HG02798 (cell line): ENCODE data around the gene SLC9A8.
"Not testable (repeated sequence)": the region's sequence is repeated elsewhere in the genome, so short reads cannot be mapped to it uniquely, and the experiment has no call there.

Experiments used
- ATAC-seq: cut with Tn5 transposase; IDR thresholded peaks from one replicate; pipeline ENCODE4 v1.9.1; 2021; ENCODE audit warnings: mild to moderate bottlenecking; ENCODE audit not compliant: unreplicated experiment, poor library complexity

Gene SLC9A8

GRCh38 chr20:49890471-49891361 lies 78.1 kb downstream of the SLC9A8 start:
- no peak for ATAC-seq

GRCh38 chr20:49891476-49892110 lies 79.0 kb downstream of the SLC9A8 start:
- no peak for ATAC-seq

GRCh38 chr20:49892260-49892659 lies 79.6 kb downstream of the SLC9A8 start:
- no peak for ATAC-seq

GRCh38 chr20:49892817-49893216 lies 80.2 kb downstream of the SLC9A8 start:
- ATAC-seq: no peak

- no peak for ATAC-seq
These were observed 80.8 kb downstream of the SLC9A8 start for GRCh38 chr20:49893242-49894072.

GRCh38 chr20:49894073-49894470 lies 81.4 kb downstream of the SLC9A8 start:
- no peak for ATAC-seq

GRCh38 chr20:49895474-49896093 lies 83.0 kb downstream of the SLC9A8 start:
- not testable (repeated sequence) for ATAC-seq

- no peak for ATAC-seq
These were observed 83.6 kb downstream of the SLC9A8 start for GRCh38 chr20:49896204-49896603.

- ATAC-seq: no peak
These were observed 87.1 kb downstream of the SLC9A8 start for GRCh38 chr20:49899541-49900383.

- no peak for ATAC-seq
These were observed 89.0 kb downstream of the SLC9A8 start for GRCh38 chr20:49901588-49901987.

- ATAC-seq: no peak
These were observed 92.0 kb downstream of the SLC9A8 start for GRCh38 chr20:49904440-49905214.

GRCh38 chr20:49905415-49906091 lies 92.9 kb downstream of the SLC9A8 start:
- ATAC-seq: no peak

- ATAC-seq: no peak
These were observed 93.5 kb downstream of the SLC9A8 start for GRCh38 chr20:49906101-49906604.

GRCh38 chr20:49906615-49907154 lies 94.1 kb downstream of the SLC9A8 start:
- ATAC-seq: no peak

GRCh38 chr20:49907405-49908257 lies 95.0 kb downstream of the SLC9A8 start:
- ATAC-seq: no peak

- no peak for ATAC-seq
These were observed 95.6 kb downstream of the SLC9A8 start for GRCh38 chr20:49908258-49908565.
